IPS DF 6.9 (cell line): ENCODE results near the gene TRIM22.
A peak's percentile ranks its signal among the peaks of the same experiment; 100 is the strongest.
"Not testable (repeated sequence)": the region's sequence is repeated elsewhere in the genome, so short reads cannot be mapped to it uniquely, and the experiment has no call there.

Experiments used
- DNase-seq: peaks from one replicate; pipeline ENCODE4 v3.0.0-alpha.2; 2013; ENCODE audit warnings: low read depth, low spot score
- H3K27ac ChIP-seq: one replicate; pipeline ENCODE4 v1.5.1; 2013; ENCODE audit warnings: low read length, control low read depth
- H3K27me3 ChIP-seq: 2 replicates; pipeline ENCODE4 v1.6.1; 2013; ENCODE audit warnings: mild to moderate bottlenecking, low read length; ENCODE audit not compliant: control insufficient read depth, insufficient read depth
- H3K36me3 ChIP-seq: 2 replicates; pipeline ENCODE4 v1.6.1; 2013; ENCODE audit warnings: low read length; ENCODE audit not compliant: control insufficient read depth, insufficient read depth
- H3K4me1 ChIP-seq: 2 replicates; pipeline ENCODE4 v1.6.1; 2013; ENCODE audit warnings: low read length; ENCODE audit not compliant: control insufficient read depth, insufficient read depth
- H3K4me3 ChIP-seq: 2 replicates; pipeline ENCODE4 v1.5.1; 2013; ENCODE audit warnings: mild to moderate bottlenecking, low read length
- H3K9me3 ChIP-seq: 2 replicates; pipeline ENCODE4 v1.6.1; 2013; ENCODE audit warnings: low read length, inconsistent platforms; ENCODE audit not compliant: control insufficient read depth, insufficient read depth
- WGBS: extraction: QIAGEN DNeasy Blood & Tissue Kit; methylation state at CpG from one replicate; pipeline ENCODE4 v1.1.7; 2013; ENCODE audit warnings: mixed read lengths, missing lambda C conversion rate; ENCODE audit not compliant: insufficient read length, insufficient coverage; 5-methylcytosine and 5-hydroxymethylcytosine counted together

TRIM22 gene

GRCh38 chr11:5689551-5689983 is at the start of gene TRIM22:
Gene TRIM22 (plus strand): TSS chr11:5689790. CDS start chr11:5696233, 6,443 bp downstream.
- peak within 1 kb of the TSS; percentile 39 for H3K27ac ChIP-seq
- DNase-seq, result peak; percentile 27
- H3K36me3 ChIP-seq, result no peaks in the 10 kb centered on the region
- no CpG with 5 or more reads among the region's 2 CpGs for WGBS
- H3K4me3 ChIP-seq, result peak within 1 kb of the TSS; percentile 2; the same call in 1 of the 2 replicates
- no peaks in the 10 kb centered on the region for H3K27me3 ChIP-seq
- no peaks in the 10 kb centered on the region for H3K4me1 ChIP-seq
- no peaks in the 10 kb centered on the region for H3K9me3 ChIP-seq

GRCh38 chr11:5639953-5640352 is 49.6 kb upstream of the TRIM22 start:
- Histone ChIP-seq H3K27me3 (no peaks in the 10 kb centered on the region), H3K4me1 (no peaks in the 10 kb centered on the region), H3K27ac (no peak overlapping the region), H3K9me3 (no peaks in the 10 kb centered on the region), H3K36me3 (no peaks in the 10 kb centered on the region), H3K4me3 (no peak overlapping the region)
- DNase-seq, result no peak
- no CpG with 5 or more reads among the region's 1 CpG for WGBS

- no peaks in the 10 kb centered on the region for H3K4me1 ChIP-seq
- no peaks in the 10 kb centered on the region for H3K36me3 ChIP-seq
- H3K27ac ChIP-seq, result no peak overlapping the region
- H3K9me3 ChIP-seq, result no peaks in the 10 kb centered on the region
- H3K27me3 ChIP-seq, result no peaks in the 10 kb centered on the region
- H3K4me3 ChIP-seq, result no peak overlapping the region
- no peak for DNase-seq
Measured at GRCh38 chr11:5643585-5643984, 46.0 kb upstream of the TRIM22 start.

- Histone ChIP-seq H3K9me3 (no peaks in the 10 kb centered on the region), H3K4me3 (no peak overlapping the region), H3K36me3 (no peaks in the 10 kb centered on the region), H3K27ac (no peak overlapping the region), H3K27me3 (no peaks in the 10 kb centered on the region), H3K4me1 (no peaks in the 10 kb centered on the region)
- DNase-seq, result no peak
- no CpG with 5 or more reads among the region's 3 CpGs for WGBS
Measured at GRCh38 chr11:5646139-5646538, 43.5 kb upstream of the TRIM22 start.

GRCh38 chr11:5655474-5655873 is 34.1 kb upstream of the TRIM22 start:
- no CpG with 5 or more reads among the region's 4 CpGs for WGBS
- H3K27ac ChIP-seq, result no peak overlapping the region

GRCh38 chr11:5656956-5657355 is 32.6 kb upstream of the TRIM22 start:
- not testable (repeated sequence) for DNase-seq, H3K27ac ChIP-seq

More at GRCh38 chr11:5655474-5655873, 34.1 kb upstream of the TRIM22 start:
- no peaks in the 10 kb centered on the region for H3K36me3 ChIP-seq
- H3K27me3 ChIP-seq, result no peaks in the 10 kb centered on the region
- no peaks in the 10 kb centered on the region for H3K9me3 ChIP-seq
- DNase-seq, result no peak
- H3K4me1 ChIP-seq, result no peaks in the 10 kb centered on the region
- H3K4me3 ChIP-seq, result no peak overlapping the region

GRCh38 chr11:5658318-5658717 is 31.3 kb upstream of the TRIM22 start:
- WGBS, result no CpG with 5 or more reads among the region's 5 CpGs
- DNase-seq, result no peak
- no peaks in the 10 kb centered on the region for H3K27me3 ChIP-seq

More at GRCh38 chr11:5656956-5657355, 32.6 kb upstream of the TRIM22 start:
- not testable (repeated sequence) for H3K27me3 ChIP-seq, H3K4me1 ChIP-seq, H3K4me3 ChIP-seq, H3K9me3 ChIP-seq, H3K36me3 ChIP-seq
- WGBS, result no CpG with 5 or more reads among the region's 2 CpGs

GRCh38 chr11:5663511-5663910 is 26.1 kb upstream of the TRIM22 start:
- no peak overlapping the region for H3K4me3 ChIP-seq
- no peaks in the 10 kb centered on the region for H3K27me3 ChIP-seq
- DNase-seq, result no peak
- H3K36me3 ChIP-seq, result no peaks in the 10 kb centered on the region; the same call in 1 of the 2 replicates
- H3K4me1 ChIP-seq, result no peaks in the 10 kb centered on the region
- no peaks in the 10 kb centered on the region for H3K9me3 ChIP-seq
- H3K27ac ChIP-seq, result no peak overlapping the region
- WGBS, result no CpG with 5 or more reads among the region's 2 CpGs

More at GRCh38 chr11:5658318-5658717, 31.3 kb upstream of the TRIM22 start:
- H3K4me3 ChIP-seq, result no peak overlapping the region
- no peaks in the 10 kb centered on the region for H3K9me3 ChIP-seq
- no peaks in the 10 kb centered on the region for H3K4me1 ChIP-seq
- H3K27ac ChIP-seq, result no peak overlapping the region
- H3K36me3 ChIP-seq, result no peaks in the 10 kb centered on the region

- no CpG with 5 or more reads among the region's 4 CpGs for WGBS
- no peaks in the 10 kb centered on the region for H3K9me3 ChIP-seq
- H3K4me1 ChIP-seq, result no peaks in the 10 kb centered on the region
- no peaks in the 10 kb centered on the region for H3K27me3 ChIP-seq
- H3K36me3 ChIP-seq, result no peaks in the 10 kb centered on the region; the same call in 1 of the 2 replicates
- DNase-seq, result no peak
- no peak overlapping the region for H3K27ac ChIP-seq
- H3K4me3 ChIP-seq, result no peak overlapping the region
Measured at GRCh38 chr11:5665051-5665570, 24.5 kb upstream of the TRIM22 start.

- Histone ChIP-seq H3K4me1 (no peaks in the 10 kb centered on the region), H3K9me3 (no peaks in the 10 kb centered on the region), H3K27ac (no peak overlapping the region), H3K36me3 (no peaks in the 10 kb centered on the region; the same call in 1 of the 2 replicates), H3K4me3 (no peak overlapping the region), H3K27me3 (no peaks in the 10 kb centered on the region)
- no peak for DNase-seq
- WGBS, result no CpG with 5 or more reads among the region's 5 CpGs
Measured at GRCh38 chr11:5665746-5666401, 23.7 kb upstream of the TRIM22 start.

- no peak overlapping the region for H3K4me3 ChIP-seq
- DNase-seq, result no peak
- no CpG with 5 or more reads among the region's 6 CpGs for WGBS
- no peaks in the 10 kb centered on the region for H3K27me3 ChIP-seq
- H3K27ac ChIP-seq, result no peak overlapping the region
- H3K4me1 ChIP-seq, result no peaks in the 10 kb centered on the region
- H3K9me3 ChIP-seq, result no peaks in the 10 kb centered on the region
- no peaks in the 10 kb centered on the region; the same call in 1 of the 2 replicates for H3K36me3 ChIP-seq
Measured at GRCh38 chr11:5666402-5666793, 23.2 kb upstream of the TRIM22 start.
